CD14-positive monocyte (primary cell): ENCODE measurements around the gene FOXA3. TPM values are rescaled to one million over a fixed set of nuclear protein-coding genes. Genes with fewer than 3 reads are reported as not detected.

Source experiments
- DNase-seq, 3 donors: peaks; one replicate each; pipeline ENCODE4 v3.0.0-alpha.2; 2011 to 2022
- H2AFZ ChIP-seq: 2 replicates; pipeline ENCODE4 v1.6.0; 2012; ENCODE audit warnings: mild to moderate bottlenecking, low read depth, low read length, inconsistent platforms; ENCODE audit not compliant: insufficient read depth, poor library complexity, severe bottlenecking
- H3K27ac ChIP-seq, 2 donors: 1 replicate in 1 of 2; 2 replicates in 1 of 2; pipeline ENCODE4 v1.5.1; 2012 to 2013; ENCODE audit warnings: low read length in 2 of 2, control low read depth in 1 of 2, inconsistent platforms in 1 of 2, low read depth in 1 of 2, mild to moderate bottlenecking in 1 of 2
- H3K27me3 ChIP-seq, 2 donors: one replicate each; pipeline versions ENCODE4 v1.6.0 to v1.6.1; 2011 to 2013; ENCODE audit warnings: low read length in 2 of 2; ENCODE audit not compliant: control insufficient read depth in 2 of 2, insufficient read depth in 2 of 2
- H3K36me3 ChIP-seq, 2 donors: replicated peaks in 1 of 2; 1 replicate in 1 of 2; 2 replicates in 1 of 2; pipeline versions ENCODE4 v1.5.1 to v1.6.1; 2012 to 2013; ENCODE audit warnings: low read length in 2 of 2, control low read depth in 1 of 2, inconsistent platforms in 1 of 2, mild to moderate bottlenecking in 1 of 2; ENCODE audit not compliant: insufficient read depth in 2 of 2, control insufficient read depth in 1 of 2
- H3K4me1 ChIP-seq, 2 donors: 1 replicate in 1 of 2; 2 replicates in 1 of 2; pipeline versions ENCODE4 v1.5.1 to v1.6.1; 2012 to 2013; ENCODE audit warnings: low read length in 2 of 2, control low read depth in 1 of 2, inconsistent platforms in 1 of 2, mild to moderate bottlenecking in 1 of 2, moderate library complexity in 1 of 2; ENCODE audit not compliant: insufficient read depth in 2 of 2, control insufficient read depth in 1 of 2
- H3K4me2 ChIP-seq: replicated peaks from 2 replicates; pipeline ENCODE3; 2012; ENCODE audit warnings: low read length, moderate library complexity, mild to moderate bottlenecking; ENCODE audit not compliant: poor library complexity, severe bottlenecking; ENCODE audit errors: extremely low read depth
- H3K4me3 ChIP-seq, 3 experiments: fragments of 200-600 bp in 1 of 3; sonication (generic) in 1 of 3; replicated peaks in 1 of 3; 1 replicate in 2 of 3; 2 replicates in 1 of 3; pipeline ENCODE4 v1.5.1; 2011 to 2013; ENCODE audit warnings: low read length in 3 of 3, mild to moderate bottlenecking in 3 of 3, control low read depth in 2 of 3, low read depth in 2 of 3, inconsistent platforms in 1 of 3, moderate library complexity in 1 of 3
- H3K79me2 ChIP-seq: 2 replicates; pipeline ENCODE4 v1.6.0; 2012; ENCODE audit warnings: mild to moderate bottlenecking, control low read depth, inconsistent platforms, low read length, moderate library complexity; ENCODE audit not compliant: insufficient read depth
- H3K9ac ChIP-seq: 2 replicates; pipeline ENCODE4 v1.6.0; 2017; ENCODE audit warnings: low read length, mild to moderate bottlenecking; ENCODE audit not compliant: insufficient read depth, poor library complexity, severe bottlenecking
- H3K9me3 ChIP-seq, 2 donors: replicated peaks in 1 of 2; 1 replicate in 1 of 2; 2 replicates in 1 of 2; pipeline versions ENCODE4 v1.5.1 to v1.6.1; 2012 to 2013; ENCODE audit warnings: low read length in 2 of 2, control low read depth in 1 of 2; ENCODE audit not compliant: control insufficient read depth in 1 of 2, insufficient read depth in 1 of 2
- H4K20me1 ChIP-seq: 2 replicates; pipeline ENCODE4 v1.6.0; 2012; ENCODE audit warnings: mild to moderate bottlenecking, low read length, control low read depth, moderate library complexity; ENCODE audit not compliant: insufficient read depth
- H3K27ac Mint-ChIP-seq, 7 donors: one replicate each; pipeline ENCODE4 v1.8.0; 2020; ENCODE audit warnings: mild to moderate bottlenecking in 7 of 7, mixed read lengths in 7 of 7, moderate library complexity in 6 of 7, inconsistent platforms in 2 of 7
- H3K27me3 Mint-ChIP-seq, 3 donors: one replicate each; pipeline ENCODE4 v1.8.0; 2021 to 2022; ENCODE audit warnings: low read depth in 3 of 3, mild to moderate bottlenecking in 3 of 3, mixed read lengths in 3 of 3, moderate library complexity in 3 of 3, inconsistent platforms in 1 of 3
- H3K36me3 Mint-ChIP-seq, 2 donors: one replicate each; pipeline ENCODE4 v1.8.0; 2020; ENCODE audit warnings: mixed read lengths in 2 of 2, inconsistent platforms in 1 of 2, mild to moderate bottlenecking in 1 of 2
- H3K4me1 Mint-ChIP-seq: one replicate; pipeline ENCODE4 v1.8.0; 2020; ENCODE audit warnings: mild to moderate bottlenecking, mixed read lengths
- H3K4me3 Mint-ChIP-seq, 2 donors: one replicate each; pipeline ENCODE4 v1.8.0; 2020; ENCODE audit warnings: mild to moderate bottlenecking in 2 of 2, mixed read lengths in 2 of 2, moderate library complexity in 1 of 2
- H3K9me3 Mint-ChIP-seq, 7 donors: one replicate each; pipeline ENCODE4 v1.8.0; 2020 to 2022; ENCODE audit warnings: mixed read lengths in 7 of 7, mild to moderate bottlenecking in 6 of 7, moderate library complexity in 6 of 7, inconsistent platforms in 2 of 7
- WGBS: methylation state at CpG from one replicate; pipeline ENCODE4 v1.1.5; 2013; ENCODE audit warnings: missing lambda C conversion rate; ENCODE audit not compliant: insufficient coverage; 5-methylcytosine and 5-hydroxymethylcytosine counted together
- intact Hi-C, 2 donors: fragments of 100-400 bp; cut with micrococcal nuclease; formaldehyde crosslinking; loops; one replicate each; pipeline versions ENCODE4 v1.15.0 to v1.15.1; 2023
- polyA plus RNA-seq, 3 donors: library from polyadenylated mRNA; depleted of rRNA in 1 of 3; unstranded in 2 of 3; stranded (reverse) in 1 of 3; fragments of 300-500 nt in 2 of 3; fragments of >200 nt in 1 of 3; fragmentation: Illumina TruSeq in 2 of 3; gene quantifications; 1 replicate in 2 of 3; 2 replicates in 1 of 3; pipeline ENCODE4 v1.2.3, GENCODE V29; 2012 to 2021
- TF ChIP-seq, protein P1 (sequence below): fragments of 200-600 bp; IDR thresholded peaks from one replicate; pipeline ENCODE4 v1.8.0; 2022; ENCODE audit warnings: antibody characterized with exemption, mild to moderate bottlenecking

FOXA3 gene
- polyA plus RNA-seq, 3 donors, result not detected

GRCh38 chr19:45884682-45885555 lies 20.8 kb downstream of the FOXA3 start:
- Histone ChIP-seq H3K9me3 (no peaks in the 10 kb centered on the region), H3K27ac (peak overlapping the region in 1 of 2 donors; percentile 68), H3K9ac (peak overlapping the region; percentile 78), H4K20me1 (peaks cover 29% of the 10 kb centered on the region), H3K36me3 (peaks cover under 1 to 2% of the 10 kb centered on the region in 2 donors), H2AFZ (peak overlapping the region; percentile 99), H3K4me3 (peak overlapping the region; percentile 63 to 89 (median 83)), H3K79me2 (peaks cover 13% of the 10 kb centered on the region), H3K27me3 (peaks cover 0 to 16% of the 10 kb centered on the region in 2 donors), H3K4me1 (peaks cover 30 to 42% of the 10 kb centered on the region in 2 donors), H3K4me2 (peak overlapping the region; percentile 100)
- peaks cover 0 to 3% of the 10 kb centered on the region in 2 donors for H3K36me3 Mint-ChIP-seq
- TF ChIP-seq, protein P1, sequence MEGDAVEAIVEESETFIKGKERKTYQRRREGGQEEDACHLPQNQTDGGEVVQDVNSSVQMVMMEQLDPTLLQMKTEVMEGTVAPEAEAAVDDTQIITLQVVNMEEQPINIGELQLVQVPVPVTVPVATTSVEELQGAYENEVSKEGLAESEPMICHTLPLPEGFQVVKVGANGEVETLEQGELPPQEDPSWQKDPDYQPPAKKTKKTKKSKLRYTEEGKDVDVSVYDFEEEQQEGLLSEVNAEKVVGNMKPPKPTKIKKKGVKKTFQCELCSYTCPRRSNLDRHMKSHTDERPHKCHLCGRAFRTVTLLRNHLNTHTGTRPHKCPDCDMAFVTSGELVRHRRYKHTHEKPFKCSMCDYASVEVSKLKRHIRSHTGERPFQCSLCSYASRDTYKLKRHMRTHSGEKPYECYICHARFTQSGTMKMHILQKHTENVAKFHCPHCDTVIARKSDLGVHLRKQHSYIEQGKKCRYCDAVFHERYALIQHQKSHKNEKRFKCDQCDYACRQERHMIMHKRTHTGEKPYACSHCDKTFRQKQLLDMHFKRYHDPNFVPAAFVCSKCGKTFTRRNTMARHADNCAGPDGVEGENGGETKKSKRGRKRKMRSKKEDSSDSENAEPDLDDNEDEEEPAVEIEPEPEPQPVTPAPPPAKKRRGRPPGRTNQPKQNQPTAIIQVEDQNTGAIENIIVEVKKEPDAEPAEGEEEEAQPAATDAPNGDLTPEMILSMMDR, result no peak
- H3K4me1 Mint-ChIP-seq, result peaks cover 19% of the 10 kb centered on the region
- H3K27me3 Mint-ChIP-seq, result peaks cover 6 to 11% (median 9%) of the 10 kb centered on the region in 3 donors
- peaks cover 0 to 3% (median 0%) of the 10 kb centered on the region in 7 donors for H3K9me3 Mint-ChIP-seq
- intact Hi-C loops, result loop anchor here (5.0 kb wide), 2 partner anchors 68 to 153 kb away; partner anchors contain the start of genes RSPH6A (in 2 of the 2), FBXO46 (in 1 of the 2) and MEIOSIN (in 1 of the 2)
- DNase-seq, result no peak
- H3K4me3 Mint-ChIP-seq, result peak overlapping the region; percentile 46 to 51
- H3K27ac Mint-ChIP-seq, result peak overlapping the region in 1 of 7 donors; percentile 57
- 74% methylated on average over 72 of the region's 72 CpGs for WGBS
